Measurements from ENCODE around the gene IMP3.

The IMP3 gene

GRCh38 chr15:75625542-75626347, 14.3 kb downstream of the IMP3 start, which contains the start of gene SNUPN:
Gene SNUPN, minus strand, starts transcription at chr15:75625725. Its CDS starts 4,674 bp downstream, at chr15:75621051.
- peaks cover 7% of the 10 kb centered on the region for H3K36me3 ChIP-seq (ENCODE audit: insufficient read depth, insufficient read length, low read length)
- DNase-seq (ENCODE audit: low read depth, low spot score) = peak; percentile 96
- no peaks in the 10 kb centered on the region for H3K9me3 ChIP-seq (ENCODE audit: insufficient read depth, low read length)
- H3K4me1 ChIP-seq (ENCODE audit: insufficient read depth, insufficient read length) = peaks cover 5% of the 10 kb centered on the region
- no peaks in the 10 kb centered on the region for H3K27me3 ChIP-seq (ENCODE audit: insufficient read depth, insufficient read length)
- peak within 1 kb of the TSS; percentile 99 for H3K9ac ChIP-seq (ENCODE audit: insufficient read length, low read depth)
- H3K4me3 ChIP-seq (ENCODE audit: insufficient read length, low read depth) = peak within 1 kb of the TSS; percentile 97
- TF ChIP-seq YY1 (IDR thresholded peaks at IDR 0.05; ENCODE audit: insufficient read depth, insufficient read length) (no peak), ZNF274 (IDR thresholded peaks at IDR 0.05; ENCODE audit: low read depth, low read length) (no peak), SUZ12 (IDR thresholded peaks at IDR 0.05; ENCODE audit: extremely low read depth, insufficient read depth, insufficient read length) (no peak)

DNA sequence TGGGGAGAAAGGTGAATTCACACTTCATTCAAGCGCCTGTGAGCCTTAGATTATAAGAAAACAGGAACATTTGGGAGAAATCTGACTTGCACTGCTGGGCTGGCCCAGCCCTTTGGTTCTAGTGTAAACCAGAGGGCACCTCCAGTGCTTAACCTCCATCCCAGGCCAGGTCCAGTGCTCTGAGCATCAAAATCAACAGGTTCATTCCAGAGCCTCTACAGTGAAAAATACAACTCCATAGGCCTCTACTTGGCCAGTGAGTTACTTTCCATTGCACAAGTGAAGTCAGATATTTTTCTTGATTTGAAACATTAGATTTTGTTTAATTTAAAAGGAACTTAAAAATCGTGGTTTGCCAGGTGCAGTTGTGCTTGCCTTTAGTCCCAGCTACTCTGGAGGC, 17.5 kb downstream of the IMP3 start:
- DNase-seq (ENCODE audit: low read depth, low spot score) = no peak
- no peaks in the 10 kb centered on the region for H3K9me3 ChIP-seq (ENCODE audit: insufficient read depth, low read length)
- no peak overlapping the region for H3K4me3 ChIP-seq (ENCODE audit: insufficient read length, low read depth)
- no peak overlapping the region for H3K9ac ChIP-seq (ENCODE audit: insufficient read length, low read depth)
- H3K4me1 ChIP-seq (ENCODE audit: insufficient read depth, insufficient read length) = peaks cover 5% of the 10 kb centered on the region
- no peak for TF ChIP-seq SUZ12 (IDR thresholded peaks at IDR 0.05; ENCODE audit: extremely low read depth, insufficient read depth, insufficient read length)
- TF ChIP-seq YY1 (IDR thresholded peaks at IDR 0.05; ENCODE audit: insufficient read depth, insufficient read length) = no peak
- TF ChIP-seq ZNF274 (IDR thresholded peaks at IDR 0.05; ENCODE audit: low read depth, low read length) = no peak
- H3K36me3 ChIP-seq (ENCODE audit: insufficient read depth, insufficient read length, low read length) = peaks cover 34% of the 10 kb centered on the region
- H3K27me3 ChIP-seq (ENCODE audit: insufficient read depth, insufficient read length) = no peaks in the 10 kb centered on the region

GRCh38 chr15:75620841-75621391, 19.1 kb downstream of the IMP3 start:
- Histone ChIP-seq H3K4me3 (ENCODE audit: insufficient read length, low read depth) (no peak overlapping the region), H3K27me3 (ENCODE audit: insufficient read depth, insufficient read length) (no peaks in the 10 kb centered on the region), H3K9ac (ENCODE audit: insufficient read length, low read depth) (no peak overlapping the region), H3K36me3 (ENCODE audit: insufficient read depth, insufficient read length, low read length) (peaks cover 47% of the 10 kb centered on the region), H3K4me1 (ENCODE audit: insufficient read depth, insufficient read length) (no peaks in the 10 kb centered on the region), H3K9me3 (ENCODE audit: insufficient read depth, low read length) (no peaks in the 10 kb centered on the region)
- no peak for TF ChIP-seq ZNF274 (IDR thresholded peaks at IDR 0.05; ENCODE audit: low read depth, low read length)
- TF ChIP-seq YY1 (IDR thresholded peaks at IDR 0.05; ENCODE audit: insufficient read depth, insufficient read length) = no peak
- no peak for TF ChIP-seq SUZ12 (IDR thresholded peaks at IDR 0.05; ENCODE audit: extremely low read depth, insufficient read depth, insufficient read length)
- DNase-seq (ENCODE audit: low read depth, low spot score) = no peak

DNA sequence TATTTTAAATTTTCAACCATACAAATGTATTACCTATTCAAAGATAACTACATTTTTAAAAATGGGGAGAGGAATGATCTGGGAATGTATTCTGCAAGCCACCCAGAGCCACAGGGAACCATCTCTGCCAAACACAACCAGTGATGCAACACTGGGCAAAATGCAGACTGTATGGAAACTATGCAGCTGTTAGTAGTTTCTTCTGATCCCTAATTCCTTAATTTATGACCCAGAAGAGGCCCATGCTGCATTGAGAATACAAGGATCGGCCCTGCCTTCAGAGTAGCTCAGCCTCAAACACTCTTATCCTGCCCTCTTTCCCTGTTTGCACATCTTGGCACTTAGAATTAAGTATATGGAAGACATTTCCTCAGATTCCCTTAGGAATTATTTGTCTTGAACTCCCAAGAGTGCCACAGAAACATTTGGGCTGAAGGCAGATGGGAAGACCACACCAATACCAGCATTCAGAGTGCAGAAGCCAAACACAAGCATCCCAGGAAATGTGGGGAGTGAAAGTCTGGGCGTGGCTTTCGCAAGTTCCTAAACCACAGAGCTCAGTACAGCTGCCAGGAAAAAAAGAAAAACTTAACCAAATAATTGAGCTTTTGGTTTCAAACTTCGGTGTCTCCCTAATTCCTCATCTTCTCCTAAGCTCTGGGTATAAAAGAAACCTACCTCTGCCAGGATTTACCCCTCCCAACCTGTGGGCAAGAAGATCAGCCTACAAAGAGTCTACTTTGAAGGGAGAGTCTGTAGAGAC, 19.8 kb downstream of the IMP3 start:
- Histone ChIP-seq H3K36me3 (ENCODE audit: insufficient read depth, insufficient read length, low read length) (peaks cover 52% of the 10 kb centered on the region), H3K4me3 (ENCODE audit: insufficient read length, low read depth) (no peak overlapping the region), H3K4me1 (ENCODE audit: insufficient read depth, insufficient read length) (no peaks in the 10 kb centered on the region), H3K9me3 (ENCODE audit: insufficient read depth, low read length) (no peaks in the 10 kb centered on the region), H3K27me3 (ENCODE audit: insufficient read depth, insufficient read length) (no peaks in the 10 kb centered on the region), H3K9ac (ENCODE audit: insufficient read length, low read depth) (no peak overlapping the region)
- TF ChIP-seq YY1 (IDR thresholded peaks at IDR 0.05; ENCODE audit: insufficient read depth, insufficient read length) (no peak), ZNF274 (IDR thresholded peaks at IDR 0.05; ENCODE audit: low read depth, low read length) (no peak), SUZ12 (IDR thresholded peaks at IDR 0.05; ENCODE audit: extremely low read depth, insufficient read depth, insufficient read length) (no peak)
- DNase-seq (ENCODE audit: low read depth, low spot score) = no peak

DNA sequence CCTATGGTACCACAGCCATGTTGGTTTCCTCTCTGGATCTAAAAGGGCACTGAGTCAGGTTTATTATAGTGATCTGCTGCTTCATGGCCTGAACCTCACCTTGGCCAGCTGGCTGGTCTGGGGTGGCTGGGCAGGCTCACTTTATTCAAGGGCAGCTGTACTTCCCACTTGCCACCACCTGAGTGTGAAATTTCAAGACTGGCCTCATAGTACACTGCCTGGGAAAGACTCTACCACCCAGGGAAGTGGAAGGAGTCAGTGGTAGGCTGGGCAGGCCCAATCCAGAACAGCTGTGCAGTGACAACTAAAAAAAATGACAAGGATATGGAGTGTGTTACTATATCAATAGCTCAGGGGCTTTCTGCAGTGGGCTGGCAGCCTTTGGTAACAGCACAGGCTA, 23.3 kb downstream of the IMP3 start:
- Histone ChIP-seq H3K4me3 (ENCODE audit: insufficient read length, low read depth) (no peak overlapping the region), H3K4me1 (ENCODE audit: insufficient read depth, insufficient read length) (no peaks in the 10 kb centered on the region), H3K9ac (ENCODE audit: insufficient read length, low read depth) (no peak overlapping the region), H3K9me3 (ENCODE audit: insufficient read depth, low read length) (no peaks in the 10 kb centered on the region), H3K27me3 (ENCODE audit: insufficient read depth, insufficient read length) (no peaks in the 10 kb centered on the region), H3K36me3 (ENCODE audit: insufficient read depth, insufficient read length, low read length) (peaks cover 70% of the 10 kb centered on the region)
- DNase-seq (ENCODE audit: low read depth, low spot score) = no peak
- TF ChIP-seq SUZ12 (IDR thresholded peaks at IDR 0.05; ENCODE audit: extremely low read depth, insufficient read depth, insufficient read length) = no peak
- TF ChIP-seq ZNF274 (IDR thresholded peaks at IDR 0.05; ENCODE audit: low read depth, low read length) = no peak
- no peak for TF ChIP-seq YY1 (IDR thresholded peaks at IDR 0.05; ENCODE audit: insufficient read depth, insufficient read length)

- DNase-seq (ENCODE audit: low read depth, low spot score) = no peak
- TF ChIP-seq YY1 (IDR thresholded peaks at IDR 0.05; ENCODE audit: insufficient read depth, insufficient read length) (no peak), SUZ12 (IDR thresholded peaks at IDR 0.05; ENCODE audit: extremely low read depth, insufficient read depth, insufficient read length) (no peak), ZNF274 (IDR thresholded peaks at IDR 0.05; ENCODE audit: low read depth, low read length) (no peak)
- Histone ChIP-seq H3K27me3 (ENCODE audit: insufficient read depth, insufficient read length) (no peaks in the 10 kb centered on the region), H3K36me3 (ENCODE audit: insufficient read depth, insufficient read length, low read length) (peaks cover 61% of the 10 kb centered on the region), H3K9ac (ENCODE audit: insufficient read length, low read depth) (no peak overlapping the region), H3K4me1 (ENCODE audit: insufficient read depth, insufficient read length) (no peaks in the 10 kb centered on the region), H3K9me3 (ENCODE audit: insufficient read depth, low read length) (no peaks in the 10 kb centered on the region), H3K4me3 (ENCODE audit: insufficient read length, low read depth) (no peak overlapping the region)
Measured at GRCh38 chr15:75606711-75607699, 33.0 kb downstream of the IMP3 start.

Measured in NT2/D1 (cell line).